Activated CD8-positive, alpha-beta memory T cell treated with anti-CD3 and anti-CD28 coated beads for 4 hours (primary cell): ENCODE measurements around the gene KIAA1549.

Experiments used
- DNase-seq, 2 donors: peaks; one replicate each; pipeline ENCODE4 v3.0.0-alpha.2; 2020; ENCODE audit warnings: low read depth in 2 of 2

Gene KIAA1549

DNA sequence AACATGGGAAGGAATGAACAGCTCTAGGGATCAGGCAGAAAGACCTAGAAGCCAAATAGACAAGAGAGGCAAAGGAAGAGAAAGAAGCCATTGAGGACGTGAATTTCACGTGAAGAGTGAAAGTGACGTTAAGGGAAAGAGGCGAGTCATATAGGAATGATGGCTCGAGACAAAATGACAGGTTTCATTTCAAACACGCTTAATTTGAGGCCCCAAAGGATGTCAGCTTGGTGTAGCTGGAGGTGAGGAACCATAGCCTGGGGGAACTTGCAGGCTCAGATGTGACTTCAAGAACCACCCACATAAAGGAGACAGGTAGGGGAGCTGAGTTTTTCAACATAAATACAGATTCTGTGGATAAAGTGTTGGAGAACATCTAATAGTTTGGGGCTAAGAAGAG, 98.9 kb downstream of the KIAA1549 start:
- no peak for DNase-seq

- no peak for DNase-seq
Measured at GRCh38 chr7:138881579-138882188, 99.5 kb downstream of the KIAA1549 start.

- no peak for DNase-seq
Measured at GRCh38 chr7:138880881-138881578, 100.2 kb downstream of the KIAA1549 start.

DNA sequence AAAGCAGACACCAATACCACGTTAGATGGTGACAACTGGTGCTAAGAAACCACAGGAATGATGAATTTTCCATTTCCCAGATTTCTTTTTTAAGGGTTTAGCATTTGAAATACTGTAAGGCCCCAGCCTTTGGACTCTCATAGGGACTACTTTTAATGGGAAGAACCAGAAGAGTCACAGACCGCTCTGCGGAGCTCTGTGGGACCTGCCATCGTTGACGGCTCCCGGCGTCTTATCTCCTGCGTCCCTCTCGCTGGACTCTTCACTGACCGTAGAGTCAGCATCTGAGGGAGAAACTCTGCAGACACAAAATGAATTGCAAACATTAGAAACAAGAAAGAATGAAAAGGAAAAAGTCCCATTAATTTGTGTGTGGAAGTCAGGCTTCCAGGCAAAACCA, 101.8 kb downstream of the KIAA1549 start:
- no peak for DNase-seq

- no peak for DNase-seq
Measured at GRCh38 chr7:138878856-138879255, 102.3 kb downstream of the KIAA1549 start.

GRCh38 chr7:138878051-138878450, 103.1 kb downstream of the KIAA1549 start:
- DNase-seq: no peak

DNA sequence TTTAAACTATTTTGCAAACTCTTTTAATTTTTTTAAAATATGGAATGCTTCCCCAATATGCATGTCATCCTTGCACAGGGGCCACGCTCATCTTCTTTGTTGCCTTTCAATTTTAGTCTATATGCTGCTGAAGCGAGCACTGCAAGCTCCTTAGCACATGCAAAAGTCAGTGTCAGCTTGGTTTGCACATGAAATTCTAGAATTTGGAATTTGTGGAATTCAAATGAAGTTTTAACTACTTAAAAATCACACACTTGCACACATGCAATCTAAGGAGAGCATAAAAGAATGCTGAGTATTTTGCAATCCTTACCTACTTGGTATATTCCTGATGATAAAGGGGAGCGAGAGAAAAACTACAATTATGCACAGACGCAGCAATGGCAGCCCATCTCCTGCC, 104.9 kb downstream of the KIAA1549 start:
- DNase-seq: no peak

DNA sequence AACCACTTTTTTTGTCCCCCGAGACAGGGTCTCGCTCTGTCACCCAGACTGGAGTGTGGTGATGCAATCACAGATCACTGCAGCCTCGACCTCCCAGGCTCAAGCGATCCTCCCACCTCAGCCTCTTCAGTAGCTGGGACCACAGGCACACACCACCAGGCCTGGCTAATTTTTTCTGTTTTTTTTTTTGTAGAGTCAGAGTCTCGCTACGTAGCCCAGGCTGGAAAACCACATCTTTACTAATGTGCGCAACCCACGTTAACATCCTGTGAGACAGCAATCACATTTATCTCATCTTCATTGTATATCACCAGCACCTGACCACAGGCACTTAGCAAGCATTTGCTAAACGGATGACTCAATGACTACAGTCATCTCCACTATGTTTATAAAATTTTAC, 105.4 kb downstream of the KIAA1549 start:
- DNase-seq: peak; percentile 31 to 56

- DNase-seq: no peak
Measured at GRCh38 chr7:138873220-138873892, 107.8 kb downstream of the KIAA1549 start.

- no peak for DNase-seq
Measured at GRCh38 chr7:138872576-138872975, 108.6 kb downstream of the KIAA1549 start.

DNA sequence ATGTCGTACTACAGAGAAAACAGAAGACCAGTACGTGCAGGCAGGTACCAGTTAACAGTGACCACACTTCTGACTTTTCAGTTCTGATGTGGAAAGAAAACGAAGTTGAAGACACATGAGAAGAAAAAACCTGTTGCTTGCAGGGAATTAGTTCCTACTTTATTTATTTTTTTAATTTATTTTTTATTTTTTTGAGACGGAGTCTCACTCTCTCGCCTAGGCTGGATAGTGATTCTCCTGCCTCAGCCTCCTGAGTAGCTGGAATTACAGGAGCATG, 109.4 kb downstream of the KIAA1549 start:
- no peak for DNase-seq

GRCh38 chr7:138871065-138871813, 110.0 kb downstream of the KIAA1549 start:
- DNase-seq: no peak

GRCh38 chr7:138869353-138869752, 111.8 kb downstream of the KIAA1549 start:
- no peak for DNase-seq

GRCh38 chr7:138868711-138869110, 112.5 kb downstream of the KIAA1549 start:
- DNase-seq: no peak

- DNase-seq: no peak
Measured at GRCh38 chr7:138867744-138868143, 113.4 kb downstream of the KIAA1549 start.

GRCh38 chr7:138866353-138866752, 114.8 kb downstream of the KIAA1549 start:
- DNase-seq: no peak

DNA sequence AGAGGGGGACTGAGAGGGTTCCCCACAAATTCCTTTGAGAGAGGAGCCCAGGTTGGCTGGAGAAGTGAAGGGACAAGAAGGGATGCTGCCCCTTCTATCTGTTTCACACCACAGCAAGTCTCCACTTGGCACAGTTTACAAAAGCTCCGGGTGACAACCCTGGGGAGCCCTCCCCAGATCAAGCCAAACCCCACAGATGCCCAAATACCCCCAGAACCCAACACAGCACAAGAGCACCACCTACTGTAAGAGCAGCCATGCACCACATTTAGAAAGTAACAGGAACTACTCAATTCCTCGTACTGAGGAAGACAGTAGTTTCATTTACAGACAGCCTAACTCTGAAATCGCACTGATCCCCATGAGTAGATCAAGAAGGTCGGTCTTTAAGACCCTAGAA, 115.3 kb downstream of the KIAA1549 start:
- DNase-seq: peak in 1 of 2 donors; percentile 24

- no peak for DNase-seq
Measured at GRCh38 chr7:138864667-138865066, 116.5 kb downstream of the KIAA1549 start.

DNA sequence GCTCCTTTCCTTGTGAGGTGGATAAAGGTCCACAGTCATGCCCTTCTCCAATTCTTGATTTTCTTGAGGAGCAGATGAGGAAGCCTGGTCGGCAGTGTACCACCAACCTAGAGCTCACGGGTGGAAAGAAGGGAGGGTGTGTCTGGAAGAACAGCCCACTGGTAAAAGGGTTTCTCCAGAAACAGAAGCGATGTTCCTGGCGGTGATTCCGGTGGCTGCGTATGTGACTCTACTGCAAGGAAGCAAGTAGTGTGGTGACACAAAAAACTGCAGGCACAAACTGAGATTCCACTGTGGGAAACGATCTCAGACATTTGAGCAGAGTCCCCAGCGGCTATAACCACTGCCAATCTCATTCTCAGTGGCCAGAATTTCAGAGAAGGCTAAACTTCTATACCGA, 117.3 kb downstream of the KIAA1549 start:
- no peak for DNase-seq

DNA sequence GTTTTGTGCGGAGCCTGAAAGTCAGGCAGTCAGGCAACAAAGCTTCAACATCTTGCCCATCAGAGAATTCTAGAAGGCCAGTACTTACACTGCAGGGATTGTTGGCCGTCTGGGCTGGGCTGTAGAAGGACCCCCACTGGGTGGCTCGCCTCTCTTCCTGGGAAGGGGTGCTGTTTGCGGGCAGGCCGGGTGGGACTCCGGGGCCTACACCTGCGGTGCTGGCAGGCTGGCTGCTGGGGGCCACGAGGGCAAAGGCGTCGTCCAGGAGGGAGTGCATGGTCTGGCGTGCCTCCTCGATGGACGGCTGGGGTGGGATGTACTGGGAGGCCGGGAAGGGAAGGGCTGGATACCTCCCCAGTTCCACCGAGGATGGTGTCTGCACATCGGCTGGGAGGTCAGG, 120.1 kb downstream of the KIAA1549 start:
- no peak for DNase-seq

DNA sequence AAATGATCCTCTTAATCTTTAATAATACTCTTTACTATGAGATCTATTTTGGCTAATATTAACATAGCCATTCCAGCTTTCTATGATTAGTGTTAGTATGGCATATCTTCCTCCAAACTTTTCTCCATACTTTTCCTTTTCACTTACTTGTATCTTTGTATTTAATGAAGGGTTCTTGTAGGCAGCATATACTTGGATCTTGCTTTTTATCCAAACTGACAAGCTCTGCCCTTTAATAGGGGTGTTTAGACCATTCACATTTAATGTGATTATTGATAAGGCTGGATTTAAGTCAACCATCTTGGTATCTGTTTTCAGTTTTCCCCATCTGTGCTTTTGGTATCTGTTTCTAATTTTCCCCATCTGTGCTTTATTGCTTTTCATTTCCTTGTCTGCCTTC, 123.5 kb downstream of the KIAA1549 start:
- no peak for DNase-seq

GRCh38 chr7:138854115-138854645, 127.0 kb downstream of the KIAA1549 start:
- no peak for DNase-seq
